Activated T-cell treated with anti-CD3 and anti-CD28 coated beads, Interleukin-2, amount 50 U/mL, for 24 hours (primary cell): ENCODE measurements around the gene KRT1.

ENCODE experiments used
- DNase-seq: peaks from one replicate; pipeline ENCODE4 v3.0.0-alpha.2; 2020
- H3K27ac Mint-ChIP-seq: 2 replicates; pipeline ENCODE4 v1.8.0; 2020; ENCODE audit warnings: mild to moderate bottlenecking, mixed read lengths
- H3K27me3 Mint-ChIP-seq: 2 replicates; pipeline ENCODE4 v1.8.0; 2020; ENCODE audit warnings: mixed read lengths
- H3K36me3 Mint-ChIP-seq: 2 replicates; pipeline ENCODE4 v1.8.0; 2020; ENCODE audit warnings: low read depth, mixed read lengths
- H3K4me1 Mint-ChIP-seq: 2 replicates; pipeline ENCODE4 v1.8.0; 2020; ENCODE audit warnings: low read depth, mixed read lengths
- H3K4me3 Mint-ChIP-seq: 2 replicates; pipeline ENCODE4 v1.8.0; 2020; ENCODE audit warnings: mild to moderate bottlenecking, moderate library complexity, mixed read lengths
- H3K9me3 Mint-ChIP-seq: 2 replicates; pipeline ENCODE4 v1.8.0; 2020; ENCODE audit warnings: mixed read lengths

Gene KRT1

DNA sequence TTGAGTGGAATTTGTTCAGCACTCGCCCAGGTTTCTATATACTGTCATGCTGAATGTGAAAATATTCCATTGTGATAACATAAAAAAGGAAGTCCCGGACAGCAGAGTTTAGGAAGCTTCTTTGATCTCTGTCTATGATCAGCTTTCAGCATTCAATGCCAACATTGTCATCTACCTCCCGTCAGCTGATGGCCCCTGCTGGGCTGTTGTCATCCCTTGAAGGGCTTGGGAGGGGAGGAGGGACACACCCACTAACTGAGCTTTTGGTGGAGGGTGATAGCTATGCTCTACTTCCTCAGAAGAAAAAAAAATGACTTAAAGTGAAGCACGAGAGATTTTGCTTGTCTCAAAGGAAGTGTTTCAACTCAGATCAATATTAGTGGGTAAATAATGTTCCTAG lies 27.8 kb upstream of the KRT1 start:
- Mint-ChIP-seq H3K4me3 (no peak overlapping the region), H3K27ac (no peak overlapping the region), H3K9me3 (no peaks in the 10 kb centered on the region), H3K36me3 (no peaks in the 10 kb centered on the region), H3K27me3 (peaks cover 13% of the 10 kb centered on the region), H3K4me1 (peaks cover 14% of the 10 kb centered on the region)
- no peak for DNase-seq

DNA sequence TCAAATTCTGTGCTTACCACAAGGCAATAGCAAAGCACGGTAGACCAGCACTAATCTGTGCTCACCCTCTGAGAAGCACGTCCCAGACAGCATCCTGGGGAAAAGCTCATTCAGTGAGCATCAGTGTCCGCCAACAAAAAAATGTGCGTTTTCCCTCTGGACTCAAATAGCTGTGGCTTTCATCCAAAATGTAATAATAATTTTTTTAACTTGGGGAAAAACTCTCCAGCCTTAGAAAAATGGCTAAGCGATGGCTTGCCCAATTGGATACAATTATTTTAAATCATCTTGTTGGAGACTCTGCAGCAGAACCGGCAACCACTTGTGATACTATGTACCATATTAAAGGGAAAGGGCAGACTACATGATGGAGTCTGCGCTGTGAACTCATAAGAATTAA lies 24.3 kb upstream of the KRT1 start:
- Mint-ChIP-seq H3K27me3 (peaks cover 3% of the 10 kb centered on the region), H3K27ac (no peak overlapping the region)
- DNase-seq, result no peak

DNA sequence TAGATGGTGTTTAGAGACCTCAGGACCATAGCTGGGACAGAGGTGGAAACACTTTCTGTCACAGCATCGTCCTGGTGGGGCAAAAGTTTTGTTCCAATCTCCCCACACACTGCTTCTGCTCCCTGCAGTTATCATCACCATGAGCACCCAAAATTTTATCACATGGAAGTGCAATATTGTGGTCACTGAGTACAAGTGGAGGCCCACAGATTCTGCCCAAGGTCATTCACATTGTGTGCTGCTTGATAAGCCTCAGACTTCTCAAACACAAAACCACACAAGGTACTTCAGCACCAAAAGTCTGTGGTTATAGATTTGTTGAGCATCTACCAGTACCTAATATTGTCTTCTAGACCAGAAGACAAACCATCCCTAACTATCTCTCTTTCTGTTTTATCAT lies 23.7 kb upstream of the KRT1 start:
- Mint-ChIP-seq H3K27ac (no peak overlapping the region), H3K36me3 (no peaks in the 10 kb centered on the region), H3K4me3 (no peak overlapping the region)

More for the DNA sequence above, 24.3 kb upstream of the KRT1 start:
- Mint-ChIP-seq H3K36me3 (no peaks in the 10 kb centered on the region), H3K4me1 (peaks cover 14% of the 10 kb centered on the region), H3K9me3 (no peaks in the 10 kb centered on the region), H3K4me3 (no peak overlapping the region)

DNA sequence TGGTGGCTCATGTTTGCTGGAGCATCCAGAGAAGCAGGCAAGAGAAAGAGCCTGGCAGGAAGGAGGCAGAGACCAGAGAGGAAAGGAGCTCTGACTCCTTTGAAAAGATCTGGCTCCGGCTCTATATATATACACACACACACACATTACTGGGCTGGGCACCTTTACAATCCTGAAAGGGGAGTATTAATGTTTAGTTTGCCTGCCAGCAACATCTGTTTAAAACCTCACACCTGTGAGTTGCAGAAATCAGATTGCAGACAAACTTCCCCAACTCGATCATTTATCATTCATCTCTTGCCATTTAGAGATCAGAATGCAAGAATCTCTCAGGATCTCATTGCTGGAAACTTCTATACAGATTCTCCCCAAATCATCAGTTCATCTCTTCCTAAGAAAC lies 23.2 kb upstream of the KRT1 start, which contains the start of gene KRT77:
Gene KRT77 (minus strand): TSS at position 101 of the 400 bp plus-strand sequence. CDS start 90 bp downstream, at position 11.
- H3K4me3 Mint-ChIP-seq, result no peak within 1 kb of the TSS
- H3K4me1 Mint-ChIP-seq, result peaks cover 13% of the 10 kb centered on the region
- H3K9me3 Mint-ChIP-seq, result no peaks in the 10 kb centered on the region
- no peaks in the 10 kb centered on the region for H3K36me3 Mint-ChIP-seq
- H3K27me3 Mint-ChIP-seq, result peaks cover 3% of the 10 kb centered on the region
- H3K27ac Mint-ChIP-seq, result no peak within 1 kb of the TSS
- no peak for DNase-seq

More for the DNA sequence above, 23.7 kb upstream of the KRT1 start:
- Mint-ChIP-seq H3K9me3 (no peaks in the 10 kb centered on the region), H3K27me3 (peaks cover 3% of the 10 kb centered on the region), H3K4me1 (peaks cover 14% of the 10 kb centered on the region)
- DNase-seq, result no peak

DNA sequence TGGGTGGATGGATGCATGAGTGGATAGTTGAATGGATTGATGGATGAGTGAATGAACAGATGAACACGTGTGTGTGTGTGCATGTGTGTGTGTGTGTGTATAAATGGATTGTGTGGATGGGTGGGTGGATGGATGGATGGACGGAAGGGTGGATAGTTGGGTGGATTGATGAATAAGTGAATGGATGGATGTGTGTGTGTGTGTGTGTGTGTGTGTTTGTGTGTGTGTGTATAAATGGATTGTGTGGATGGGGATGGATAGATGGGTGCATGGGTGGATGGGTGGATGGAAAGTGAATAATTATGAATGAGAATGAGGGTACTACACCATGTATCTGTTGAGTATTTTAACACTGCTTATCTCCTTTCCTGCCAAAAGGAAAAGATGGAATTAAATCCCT lies 22.1 kb upstream of the KRT1 start:
- no peaks in the 10 kb centered on the region for H3K9me3 Mint-ChIP-seq
- no peak overlapping the region for H3K27ac Mint-ChIP-seq
- H3K36me3 Mint-ChIP-seq, result no peaks in the 10 kb centered on the region
- DNase-seq, result no peak
- H3K27me3 Mint-ChIP-seq, result peaks cover 3% of the 10 kb centered on the region
- H3K4me3 Mint-ChIP-seq, result no peak overlapping the region
- H3K4me1 Mint-ChIP-seq, result peaks cover 2% of the 10 kb centered on the region

DNA sequence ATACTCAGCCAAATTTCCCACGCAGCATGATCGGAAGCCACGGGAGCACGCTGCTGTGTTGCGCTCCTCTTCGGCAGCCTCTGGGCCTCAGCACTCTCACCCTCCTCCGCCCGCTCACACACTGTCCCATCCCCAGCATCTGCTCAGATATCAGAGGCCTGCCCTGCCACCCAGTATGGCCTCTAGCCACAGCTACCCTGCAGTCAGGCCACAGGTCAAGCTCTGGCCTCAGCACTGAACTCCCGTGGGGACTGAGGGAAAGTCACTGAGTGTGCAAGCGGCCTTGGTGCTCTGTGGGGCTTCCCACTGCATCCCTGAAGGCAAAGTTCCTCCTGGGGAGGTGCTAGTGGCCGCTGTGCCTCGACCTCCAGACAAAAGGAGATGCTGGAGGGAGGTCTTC lies 21.1 kb upstream of the KRT1 start:
- no peaks in the 10 kb centered on the region for H3K36me3 Mint-ChIP-seq
- H3K27me3 Mint-ChIP-seq, result peaks cover 3% of the 10 kb centered on the region
- no peak overlapping the region for H3K4me3 Mint-ChIP-seq
- H3K27ac Mint-ChIP-seq, result no peak overlapping the region
- no peak for DNase-seq
- no peaks in the 10 kb centered on the region for H3K4me1 Mint-ChIP-seq
- no peaks in the 10 kb centered on the region for H3K9me3 Mint-ChIP-seq

DNA sequence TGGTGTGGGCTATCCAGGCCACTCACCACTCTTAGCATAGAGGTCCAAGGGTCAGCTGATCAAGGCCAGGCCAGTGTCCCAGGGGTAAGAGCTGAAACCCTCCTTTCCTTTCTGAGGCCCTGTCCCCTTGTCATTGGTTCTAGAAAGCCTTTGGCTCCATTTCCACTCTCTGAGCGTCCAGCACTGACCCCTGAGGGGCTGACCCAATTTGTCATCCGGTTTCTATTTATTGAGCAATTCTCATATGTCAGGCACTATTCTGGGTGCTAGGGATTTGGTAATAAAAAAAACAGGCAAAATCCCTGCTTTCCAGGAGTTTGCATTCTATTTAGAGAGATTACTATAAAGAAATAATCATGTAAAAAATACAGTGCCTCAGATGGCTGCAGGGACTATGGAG lies 19.8 kb upstream of the KRT1 start:
- DNase-seq, result no peak
- no peak overlapping the region for H3K27ac Mint-ChIP-seq
- peaks cover 3% of the 10 kb centered on the region for H3K27me3 Mint-ChIP-seq
- no peaks in the 10 kb centered on the region for H3K36me3 Mint-ChIP-seq
- H3K4me1 Mint-ChIP-seq, result no peaks in the 10 kb centered on the region
- H3K9me3 Mint-ChIP-seq, result no peaks in the 10 kb centered on the region
- no peak overlapping the region for H3K4me3 Mint-ChIP-seq

DNA sequence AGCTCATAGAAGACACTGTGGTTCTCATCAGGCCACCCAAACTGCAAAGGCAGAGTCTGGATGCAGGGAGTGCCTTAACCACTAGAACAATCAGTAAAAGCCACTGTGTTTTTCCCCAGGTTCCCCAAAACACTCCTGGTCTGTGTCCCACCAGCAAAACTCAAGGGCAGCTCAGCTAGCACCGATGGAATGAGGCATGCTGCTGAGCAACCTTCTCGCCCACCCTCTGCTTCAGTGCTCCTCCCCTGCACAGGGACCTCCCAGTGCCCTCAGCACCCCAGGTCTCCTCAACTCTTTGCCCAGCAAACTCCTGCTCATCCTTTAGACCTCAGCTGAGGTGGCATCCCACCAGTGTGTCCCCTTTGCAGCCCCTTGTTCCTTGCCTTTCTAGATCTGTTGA lies 19.2 kb upstream of the KRT1 start:
- DNase-seq, result no peak
- no peaks in the 10 kb centered on the region for H3K4me1 Mint-ChIP-seq
- no peak overlapping the region for H3K4me3 Mint-ChIP-seq
- peaks cover 3% of the 10 kb centered on the region for H3K27me3 Mint-ChIP-seq
- H3K36me3 Mint-ChIP-seq, result no peaks in the 10 kb centered on the region
- H3K9me3 Mint-ChIP-seq, result no peaks in the 10 kb centered on the region
- H3K27ac Mint-ChIP-seq, result no peak overlapping the region

DNA sequence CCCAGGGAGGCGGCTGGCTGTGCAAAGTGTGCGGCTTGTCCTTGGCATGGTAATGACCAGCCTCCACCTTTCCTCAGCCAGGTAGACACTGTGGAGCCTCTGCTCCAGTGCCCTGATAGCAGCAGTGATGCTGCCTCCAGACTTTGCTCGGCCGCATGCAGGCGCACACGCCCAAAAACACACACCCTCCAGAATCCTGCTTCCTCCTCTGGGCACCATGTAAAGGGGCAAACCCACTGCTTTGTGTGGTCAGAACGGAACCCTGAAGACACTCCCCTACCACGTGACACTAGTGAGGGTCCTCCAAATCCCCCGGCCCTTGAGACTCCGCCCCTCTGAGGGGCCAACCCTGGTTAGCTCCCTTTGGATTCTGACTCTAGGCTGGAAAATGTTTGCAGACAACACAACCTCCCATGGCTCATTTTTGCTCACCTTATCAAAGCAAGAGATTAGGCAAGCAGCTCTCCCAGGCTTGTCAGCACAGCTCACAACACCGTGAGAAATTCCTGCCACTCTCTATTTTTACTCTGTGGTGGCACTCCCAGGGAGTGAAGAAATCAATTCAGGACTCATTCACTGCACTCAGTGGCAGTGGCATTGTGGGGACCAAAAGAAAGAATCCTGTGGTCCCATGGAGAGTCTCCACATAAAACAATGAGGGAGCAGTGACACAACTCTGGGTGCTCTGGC lies 18.6 kb upstream of the KRT1 start:
- Mint-ChIP-seq H3K27ac (no peak overlapping the region), H3K4me3 (no peak overlapping the region), H3K9me3 (no peaks in the 10 kb centered on the region), H3K36me3 (no peaks in the 10 kb centered on the region), H3K4me1 (no peaks in the 10 kb centered on the region), H3K27me3 (peaks cover 3% of the 10 kb centered on the region)
- no peak for DNase-seq

DNA sequence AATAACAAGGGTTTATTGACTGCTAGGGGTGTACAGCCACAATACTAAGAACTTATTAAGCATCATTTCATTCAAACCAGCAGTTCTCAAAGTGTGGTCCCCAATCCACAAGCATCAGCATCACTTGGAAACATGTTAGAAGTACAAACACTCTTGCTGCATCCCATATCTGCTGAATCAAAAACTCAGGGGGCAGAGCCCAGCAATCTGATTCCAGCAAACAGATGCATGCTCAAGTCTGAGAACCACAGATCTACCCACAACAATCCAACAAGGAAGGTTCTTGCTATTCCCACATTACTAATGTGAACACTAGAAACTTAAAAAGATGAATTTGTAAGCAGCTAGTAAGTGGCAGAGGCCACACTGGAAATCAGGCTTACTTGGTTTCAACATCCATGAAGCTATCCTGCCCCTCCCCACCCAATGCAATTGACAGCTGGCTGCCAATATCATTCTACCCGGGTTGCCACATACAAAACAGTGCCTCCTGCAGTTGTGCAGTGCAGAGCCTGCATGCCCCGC lies 16.9 kb upstream of the KRT1 start:
- H3K27ac Mint-ChIP-seq, result no peak overlapping the region
- peaks cover 1% of the 10 kb centered on the region for H3K4me1 Mint-ChIP-seq
- DNase-seq, result no peak
- no peak overlapping the region for H3K4me3 Mint-ChIP-seq
- H3K36me3 Mint-ChIP-seq, result no peaks in the 10 kb centered on the region
- no peaks in the 10 kb centered on the region for H3K9me3 Mint-ChIP-seq
- no peaks in the 10 kb centered on the region for H3K27me3 Mint-ChIP-seq

DNA sequence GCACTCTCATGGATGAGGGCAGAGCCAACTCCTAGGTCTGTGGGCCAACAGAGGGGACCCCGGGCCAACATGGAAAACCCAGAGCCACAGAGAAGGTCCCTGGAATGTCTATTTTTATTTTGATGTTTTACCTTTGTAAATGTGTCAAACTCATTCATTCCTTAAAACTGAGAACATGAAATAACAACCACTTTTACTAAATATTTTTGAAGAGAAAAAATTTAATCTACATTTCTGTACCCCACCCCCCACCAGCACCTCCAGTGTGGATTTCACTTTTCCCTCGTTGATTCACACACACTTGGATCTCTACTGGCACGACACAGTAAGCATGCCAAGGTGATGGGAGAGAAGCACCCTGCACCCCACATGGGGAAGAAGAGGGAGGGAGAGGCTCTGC lies 16.4 kb upstream of the KRT1 start:
- Mint-ChIP-seq H3K36me3 (no peaks in the 10 kb centered on the region), H3K27me3 (no peaks in the 10 kb centered on the region), H3K27ac (no peak overlapping the region), H3K4me1 (peaks cover 5% of the 10 kb centered on the region), H3K4me3 (no peak overlapping the region), H3K9me3 (no peaks in the 10 kb centered on the region)
- no peak for DNase-seq

DNA sequence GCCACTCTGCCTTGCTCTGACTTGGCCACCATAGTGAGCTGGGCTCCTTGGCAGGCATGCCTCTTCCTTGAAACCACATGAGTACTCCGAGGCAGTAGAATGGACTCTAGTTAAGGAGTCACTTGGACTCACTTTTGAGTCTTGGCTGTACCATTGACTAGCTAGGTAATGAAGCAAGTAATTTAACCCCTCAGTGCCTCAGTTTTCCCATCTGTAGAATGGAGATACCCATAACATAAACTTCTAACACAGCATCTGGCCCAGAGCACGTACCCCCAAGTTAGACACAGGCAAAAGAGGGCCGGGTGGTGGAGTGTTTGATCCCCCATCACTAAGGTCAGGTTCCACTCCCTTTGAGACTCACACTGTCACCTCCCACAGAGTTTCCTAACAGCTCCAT lies 14.8 kb upstream of the KRT1 start:
- Mint-ChIP-seq H3K27ac (no peak overlapping the region), H3K4me3 (no peak overlapping the region), H3K9me3 (no peaks in the 10 kb centered on the region), H3K27me3 (no peaks in the 10 kb centered on the region), H3K4me1 (peaks cover 19% of the 10 kb centered on the region), H3K36me3 (no peaks in the 10 kb centered on the region)
- DNase-seq, result no peak

DNA sequence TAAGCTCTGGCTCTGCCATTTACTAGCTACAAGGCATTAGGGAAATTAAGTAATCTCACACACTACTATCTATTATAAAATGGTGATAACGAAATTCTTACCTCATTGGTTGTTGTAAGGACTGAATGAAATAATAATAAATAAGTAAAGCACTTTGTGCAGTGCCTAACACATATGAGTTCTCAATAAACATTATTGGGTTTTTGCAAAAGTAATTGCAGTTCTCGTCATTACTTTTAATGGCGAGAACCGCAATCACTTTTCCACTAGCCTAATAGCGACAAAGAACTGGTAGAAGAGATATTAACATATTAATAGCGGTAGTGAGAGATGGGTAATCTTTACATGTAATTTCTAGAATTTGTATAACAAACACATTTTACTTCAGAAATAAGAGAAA lies 13.9 kb upstream of the KRT1 start:
- no peak for DNase-seq
- Mint-ChIP-seq H3K4me3 (no peak overlapping the region), H3K4me1 (peaks cover 22% of the 10 kb centered on the region), H3K27me3 (no peaks in the 10 kb centered on the region), H3K9me3 (no peaks in the 10 kb centered on the region), H3K27ac (no peak overlapping the region), H3K36me3 (no peaks in the 10 kb centered on the region)

DNA sequence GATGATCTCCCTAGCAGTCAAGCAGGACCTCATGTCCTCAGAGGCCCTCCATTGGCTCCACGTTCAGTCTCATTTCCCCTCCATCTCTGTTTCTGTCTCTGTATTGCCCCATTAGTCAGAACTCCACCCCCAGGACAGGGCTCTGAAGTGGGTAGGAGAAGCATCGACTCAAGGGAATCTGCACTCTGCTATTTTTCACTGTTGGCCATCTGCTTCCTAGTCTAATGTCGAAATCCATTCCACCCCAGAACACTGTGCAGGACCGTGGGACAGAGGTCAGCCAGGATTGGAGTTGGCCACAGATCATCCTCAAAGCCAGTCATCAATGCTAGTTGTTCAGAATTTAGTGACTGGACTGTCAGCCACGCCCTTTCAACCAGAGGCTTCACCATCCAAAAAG lies 13.1 kb upstream of the KRT1 start:
- peaks cover 22% of the 10 kb centered on the region for H3K4me1 Mint-ChIP-seq
- DNase-seq, result no peak
- no peaks in the 10 kb centered on the region for H3K27me3 Mint-ChIP-seq
- H3K9me3 Mint-ChIP-seq, result no peaks in the 10 kb centered on the region
- no peak overlapping the region for H3K27ac Mint-ChIP-seq
- no peak overlapping the region for H3K4me3 Mint-ChIP-seq
- no peaks in the 10 kb centered on the region for H3K36me3 Mint-ChIP-seq

DNA sequence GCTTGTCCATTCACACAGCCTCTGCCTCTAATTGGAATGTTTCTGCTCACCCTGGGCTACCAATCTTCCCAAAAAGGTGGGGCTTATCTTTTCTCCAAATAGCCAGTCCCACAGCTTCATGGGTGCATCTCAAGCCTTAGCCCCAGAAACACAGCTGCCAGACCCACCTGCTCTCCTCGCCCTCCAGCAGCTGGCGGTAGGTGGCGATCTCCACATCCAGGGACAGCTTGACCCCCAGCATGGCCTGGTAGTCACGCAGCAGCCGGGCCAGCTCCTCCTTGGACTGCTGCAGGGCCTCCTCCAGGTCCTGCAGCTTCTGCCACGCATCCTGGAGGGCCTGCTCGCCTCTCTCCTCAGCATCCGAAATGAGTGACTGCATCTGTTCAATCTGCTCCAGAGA lies 12.0 kb upstream of the KRT1 start:
- no peaks in the 10 kb centered on the region for H3K9me3 Mint-ChIP-seq
- H3K4me1 Mint-ChIP-seq, result peaks cover 27% of the 10 kb centered on the region
- H3K36me3 Mint-ChIP-seq, result no peaks in the 10 kb centered on the region
- no peak for DNase-seq
- no peaks in the 10 kb centered on the region for H3K27me3 Mint-ChIP-seq
- H3K4me3 Mint-ChIP-seq, result no peak overlapping the region
- no peak overlapping the region for H3K27ac Mint-ChIP-seq

DNA sequence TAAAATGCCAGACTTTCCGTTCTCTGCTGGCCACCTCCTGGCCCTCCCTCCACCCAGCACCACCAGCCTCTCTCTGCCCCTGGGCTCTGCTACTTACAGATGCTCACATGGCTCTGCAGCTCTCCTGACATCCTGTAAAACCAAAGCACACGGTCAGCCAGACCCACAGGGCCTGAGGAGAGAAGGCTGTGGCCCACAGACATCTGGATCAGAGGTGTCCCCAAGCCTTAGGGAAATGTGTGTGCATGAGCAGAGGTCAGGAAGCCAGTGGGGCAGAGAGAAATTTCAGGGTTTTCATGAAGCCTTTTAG lies 11.6 kb upstream of the KRT1 start:
- peak overlapping the region; percentile 23 for H3K4me3 Mint-ChIP-seq
- no peak for DNase-seq
- peaks cover 27% of the 10 kb centered on the region for H3K4me1 Mint-ChIP-seq
- H3K36me3 Mint-ChIP-seq, result no peaks in the 10 kb centered on the region
- no peaks in the 10 kb centered on the region for H3K9me3 Mint-ChIP-seq
- H3K27me3 Mint-ChIP-seq, result no peaks in the 10 kb centered on the region
- H3K27ac Mint-ChIP-seq, result no peak overlapping the region
